H9 (cell line): ENCODE results near the gene GNB1L. TPM values are rescaled to one million over a fixed set of nuclear protein-coding genes. Genes with fewer than 3 reads are reported as not detected.

ENCODE experiments used
- DNase-seq: peaks from one replicate; pipeline ENCODE4 v3.0.0-alpha.2; 2017
- H2AFZ ChIP-seq: one replicate; pipeline ENCODE4 v1.6.1; 2013; ENCODE audit warnings: mild to moderate bottlenecking, low read length, control low read depth, moderate library complexity
- H2AK5ac ChIP-seq: 2 replicates; pipeline ENCODE4 v1.6.1; 2013; ENCODE audit warnings: low read length, control low read depth, mixed read lengths; ENCODE audit not compliant: insufficient read length
- H2BK120ac ChIP-seq: one replicate; pipeline ENCODE4 v1.6.1; 2013; ENCODE audit warnings: low read depth, mild to moderate bottlenecking, low read length, control low read depth, inconsistent platforms; ENCODE audit not compliant: poor library complexity, severe bottlenecking
- H2BK12ac ChIP-seq: 2 replicates; pipeline ENCODE4 v1.6.1; 2013; ENCODE audit warnings: low read length, control low read depth, mixed read lengths, low read depth; ENCODE audit not compliant: insufficient read length
- H2BK15ac ChIP-seq: 2 replicates; pipeline ENCODE4 v1.6.1; 2013; ENCODE audit warnings: low read depth, low read length, control low read depth
- H2BK20ac ChIP-seq: one replicate; pipeline ENCODE4 v1.6.1; 2013; ENCODE audit warnings: low read depth, mild to moderate bottlenecking, low read length, control low read depth, inconsistent platforms; ENCODE audit not compliant: poor library complexity, severe bottlenecking
- H2BK5ac ChIP-seq: 2 replicates; pipeline ENCODE4 v1.6.1; 2013; ENCODE audit warnings: low read length, control low read depth, mixed read lengths; ENCODE audit not compliant: insufficient read length
- H3K14ac ChIP-seq: 2 replicates; pipeline ENCODE4 v1.6.1; 2013; ENCODE audit warnings: low read length, control low read depth; ENCODE audit not compliant: insufficient read depth
- H3K18ac ChIP-seq: 2 replicates; pipeline ENCODE4 v1.6.1; 2013; ENCODE audit warnings: low read depth, mild to moderate bottlenecking, mixed read lengths, low read length, control low read depth; ENCODE audit not compliant: insufficient read length
- H3K23ac ChIP-seq: 2 replicates; pipeline ENCODE4 v1.6.1; 2013; ENCODE audit warnings: low read length, control low read depth, mixed read lengths, low read depth; ENCODE audit not compliant: insufficient read length
- H3K23me2 ChIP-seq: 2 replicates; pipeline ENCODE4 v1.6.1; 2013; ENCODE audit warnings: low read depth, mild to moderate bottlenecking, mixed read lengths, low read length, control low read depth; ENCODE audit not compliant: insufficient read length, poor library complexity, severe bottlenecking
- H3K27ac ChIP-seq: 2 replicates; pipeline ENCODE4 v1.5.1; 2013; ENCODE audit warnings: low read length, control low read depth, mixed read lengths, low read depth; ENCODE audit not compliant: insufficient read length
- H3K27me3 ChIP-seq: 2 replicates; pipeline ENCODE4 v1.6.1; 2013; ENCODE audit warnings: low read length, control low read depth, inconsistent platforms; ENCODE audit not compliant: insufficient read depth
- H3K4ac ChIP-seq: 2 replicates; pipeline ENCODE4 v1.6.1; 2013; ENCODE audit warnings: low read depth, mild to moderate bottlenecking, control low read depth, inconsistent platforms, low read length, moderate library complexity
- H3K4me1 ChIP-seq: 2 replicates; pipeline ENCODE4 v1.6.1; 2013; ENCODE audit warnings: low read length, control low read depth, inconsistent platforms; ENCODE audit not compliant: insufficient read depth
- H3K4me2 ChIP-seq: 2 replicates; pipeline ENCODE4 v1.6.1; 2013; ENCODE audit warnings: low read length, control low read depth, mixed read lengths; ENCODE audit not compliant: insufficient read length, insufficient read depth
- H3K56ac ChIP-seq: 2 replicates; pipeline ENCODE4 v1.6.1; 2013; ENCODE audit warnings: low read depth, mild to moderate bottlenecking, mixed read lengths, low read length, control low read depth; ENCODE audit not compliant: insufficient read length
- H3K79me1 ChIP-seq: 2 replicates; pipeline ENCODE4 v1.6.1; 2013; ENCODE audit warnings: low read depth, mild to moderate bottlenecking, moderate library complexity, low read length, control low read depth, inconsistent platforms; ENCODE audit not compliant: insufficient read depth, poor library complexity, severe bottlenecking
- H3K79me2 ChIP-seq: 2 replicates; pipeline ENCODE4 v1.6.1; 2013; ENCODE audit warnings: low read length, control low read depth, inconsistent platforms; ENCODE audit not compliant: insufficient read depth
- H3K9ac ChIP-seq: 2 replicates; pipeline ENCODE4 v1.6.1; 2013; ENCODE audit warnings: low read length, control low read depth, mixed read lengths; ENCODE audit not compliant: insufficient read length; ENCODE audit errors: extremely low read depth
- H3K9me3 ChIP-seq: one replicate; pipeline ENCODE4 v1.6.1; 2013; ENCODE audit warnings: low read depth, low read length, inconsistent platforms; ENCODE audit not compliant: control insufficient read depth
- H3T11ph ChIP-seq: one replicate; pipeline ENCODE4 v1.6.1; 2013; ENCODE audit warnings: mild to moderate bottlenecking, low read length, control low read depth, inconsistent platforms
- H4K20me1 ChIP-seq: one replicate; pipeline ENCODE4 v1.6.1; 2013; ENCODE audit not compliant: control insufficient read depth, insufficient read length, insufficient read depth
- H4K5ac ChIP-seq: 2 replicates; pipeline ENCODE4 v1.6.1; 2013; ENCODE audit warnings: low read depth, mild to moderate bottlenecking, mixed read lengths, low read length, control low read depth; ENCODE audit not compliant: insufficient read length
- H4K8ac ChIP-seq: replicated peaks from 2 replicates; pipeline ENCODE4 v1.6.1; 2013; ENCODE audit warnings: low read length, control low read depth, mixed read lengths, low read depth; ENCODE audit not compliant: insufficient read length
- H4K91ac ChIP-seq: 2 replicates; pipeline ENCODE4 v1.6.1; 2013; ENCODE audit warnings: low read depth, mild to moderate bottlenecking, moderate library complexity, mixed read lengths, low read length, control low read depth; ENCODE audit not compliant: insufficient read length
- H3K27ac Mint-ChIP-seq, 3 experiments: 2 replicates in 2 of 3; 3 replicates in 1 of 3; pipeline ENCODE4 v1.8.0; 2020 to 2021; ENCODE audit warnings: mixed read lengths in 3 of 3, mild to moderate bottlenecking in 1 of 3, moderate library complexity in 1 of 3
- H3K27me3 Mint-ChIP-seq: 2 replicates; pipeline ENCODE4 v1.8.0; 2021; ENCODE audit warnings: low read depth, mild to moderate bottlenecking, moderate library complexity, mixed read lengths
- H3K36me3 Mint-ChIP-seq, 3 experiments: 2 replicates in 2 of 3; 3 replicates in 1 of 3; pipeline ENCODE4 v1.8.0; 2020 to 2021; ENCODE audit warnings: low read depth in 3 of 3, mixed read lengths in 3 of 3; ENCODE audit not compliant: insufficient read depth in 1 of 3
- H3K4me1 Mint-ChIP-seq, 2 experiments: 2 replicates each; pipeline ENCODE4 v1.8.0; 2020; ENCODE audit warnings: mixed read lengths in 2 of 2
- H3K4me3 Mint-ChIP-seq, 2 experiments: 2 replicates in 1 of 2; 3 replicates in 1 of 2; pipeline ENCODE4 v1.8.0; 2020 to 2021; ENCODE audit warnings: mild to moderate bottlenecking in 2 of 2, mixed read lengths in 2 of 2, moderate library complexity in 1 of 2
- H3K9me3 Mint-ChIP-seq, 2 experiments: 2 replicates in 1 of 2; 3 replicates in 1 of 2; pipeline ENCODE4 v1.8.0; 2020; ENCODE audit warnings: mild to moderate bottlenecking in 2 of 2, mixed read lengths in 2 of 2, moderate library complexity in 1 of 2
- WGBS: extraction: QIAGEN DNeasy Blood & Tissue Kit; methylation state at CpG from one replicate; pipeline ENCODE4 v1.1.7; 2013; ENCODE audit warnings: missing lambda C conversion rate, low lambda C conversion rate, mixed read lengths; ENCODE audit not compliant: insufficient read length; ENCODE audit errors: extremely low coverage; 5-methylcytosine and 5-hydroxymethylcytosine counted together
- total RNA-seq: library from RNA; stranded (reverse); gene quantifications from 2 replicates; pipeline ENCODE4 v1.2.1, GENCODE V29; 2021
- TF ChIP-seq, protein P1 (sequence below): fragments of 200-600 bp; sonication (generic); conservative IDR thresholded peaks from 3 replicates; pipeline ENCODE4 v1.8.0; 2021; ENCODE audit warnings: antibody characterized with exemption, mild to moderate bottlenecking

The GNB1L gene
- total RNA-seq, 1 experiment from 2014 or later: 22.4 TPM

DNA sequence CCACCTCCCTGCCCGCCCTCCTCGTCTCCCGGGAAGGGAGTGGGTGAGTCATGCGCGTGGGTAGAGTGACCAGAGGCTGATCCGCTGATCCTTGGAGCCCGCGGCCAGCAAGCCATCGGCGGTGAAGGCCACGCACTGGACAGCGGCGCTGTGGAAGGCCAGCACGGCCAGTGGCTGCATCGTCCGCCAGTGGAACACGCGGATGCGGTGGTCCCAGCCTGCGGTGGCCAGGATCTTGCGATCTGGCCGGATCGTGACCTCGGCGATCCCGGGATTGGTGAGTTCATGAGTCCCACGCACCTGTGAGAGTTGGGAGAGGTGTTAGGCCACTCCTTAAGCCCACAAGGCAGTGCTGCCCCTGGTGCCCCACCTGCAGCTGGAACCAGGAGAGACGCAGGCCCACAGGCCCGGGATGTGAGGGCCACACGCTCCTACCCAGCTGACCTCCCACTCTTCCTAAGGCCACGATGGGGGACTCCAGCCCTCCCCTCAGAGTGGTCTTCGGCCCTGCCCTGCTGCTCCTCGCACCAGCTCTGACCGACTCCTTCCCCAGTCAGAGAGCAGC lies 65.9 kb downstream of the GNB1L start:
- TF ChIP-seq, protein P1, sequence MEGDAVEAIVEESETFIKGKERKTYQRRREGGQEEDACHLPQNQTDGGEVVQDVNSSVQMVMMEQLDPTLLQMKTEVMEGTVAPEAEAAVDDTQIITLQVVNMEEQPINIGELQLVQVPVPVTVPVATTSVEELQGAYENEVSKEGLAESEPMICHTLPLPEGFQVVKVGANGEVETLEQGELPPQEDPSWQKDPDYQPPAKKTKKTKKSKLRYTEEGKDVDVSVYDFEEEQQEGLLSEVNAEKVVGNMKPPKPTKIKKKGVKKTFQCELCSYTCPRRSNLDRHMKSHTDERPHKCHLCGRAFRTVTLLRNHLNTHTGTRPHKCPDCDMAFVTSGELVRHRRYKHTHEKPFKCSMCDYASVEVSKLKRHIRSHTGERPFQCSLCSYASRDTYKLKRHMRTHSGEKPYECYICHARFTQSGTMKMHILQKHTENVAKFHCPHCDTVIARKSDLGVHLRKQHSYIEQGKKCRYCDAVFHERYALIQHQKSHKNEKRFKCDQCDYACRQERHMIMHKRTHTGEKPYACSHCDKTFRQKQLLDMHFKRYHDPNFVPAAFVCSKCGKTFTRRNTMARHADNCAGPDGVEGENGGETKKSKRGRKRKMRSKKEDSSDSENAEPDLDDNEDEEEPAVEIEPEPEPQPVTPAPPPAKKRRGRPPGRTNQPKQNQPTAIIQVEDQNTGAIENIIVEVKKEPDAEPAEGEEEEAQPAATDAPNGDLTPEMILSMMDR: no peak
- no peak overlapping the region for H2AK5ac ChIP-seq
- H4K91ac ChIP-seq: no peak overlapping the region
- H3K14ac ChIP-seq: no peak overlapping the region; the same call in 1 of the 2 replicates
- H3K18ac ChIP-seq: no peak overlapping the region
- no peak overlapping the region for H4K8ac ChIP-seq
- H2BK15ac ChIP-seq: no peak overlapping the region
- H3K56ac ChIP-seq: no peak overlapping the region
- H3K27ac ChIP-seq: no peak overlapping the region
- H3K4me3 Mint-ChIP-seq: no peak overlapping the region
- no peak overlapping the region for H3K4me2 ChIP-seq
- no peak overlapping the region for H2AFZ ChIP-seq
- no peak overlapping the region for H3K27ac Mint-ChIP-seq
- H2BK20ac ChIP-seq: no peak overlapping the region
- no peak overlapping the region for H4K5ac ChIP-seq
- no peak overlapping the region for H3K23ac ChIP-seq
- H3K79me2 ChIP-seq: no peaks in the 10 kb centered on the region
- no peak overlapping the region for H3K9ac ChIP-seq
- no peak for DNase-seq
- peaks cover 5 to 6% of the 10 kb centered on the region in 2 experiments; a peak in 1 of 4 replicates for H3K4me1 Mint-ChIP-seq
- H4K20me1 ChIP-seq: peaks cover 3% of the 10 kb centered on the region
- no peaks in the 10 kb centered on the region for H3K27me3 ChIP-seq
- no peak overlapping the region for H2BK120ac ChIP-seq
- H3T11ph ChIP-seq: no peak overlapping the region
- H3K36me3 Mint-ChIP-seq: peaks cover 0 to 3% (median 0%) of the 10 kb centered on the region in 3 experiments; a peak in 4 of 7 replicates
- no peak overlapping the region for H2BK5ac ChIP-seq
- no peaks in the 10 kb centered on the region for H3K79me1 ChIP-seq
- no peaks in the 10 kb centered on the region for H3K9me3 ChIP-seq
- H3K9me3 Mint-ChIP-seq: no peaks in the 10 kb centered on the region; a peak in 2 of 5 replicates
- no peaks in the 10 kb centered on the region for H3K23me2 ChIP-seq
- H3K4me1 ChIP-seq: no peaks in the 10 kb centered on the region
- WGBS: no CpG with 5 or more reads among the region's 34 CpGs
- no peak overlapping the region for H3K4ac ChIP-seq
- no peaks in the 10 kb centered on the region; the same call in 1 of the 2 replicates for H3K27me3 Mint-ChIP-seq
- H2BK12ac ChIP-seq: no peak overlapping the region
